NB4 (cell line): ENCODE data around the gene TMEM204.

Experiments used
- DNase-seq: peaks from one replicate; pipeline ENCODE4 v3.0.0; 2010; ENCODE audit warnings: low read depth
- H3K4me3 ChIP-seq: one replicate; pipeline ENCODE4 v1.5.1; 2011; ENCODE audit warnings: mild to moderate bottlenecking, low read depth, low read length, moderate library complexity
- MYC ChIP-seq: IDR thresholded peaks from 2 replicates; pipeline ENCODE4 v1.6.1; 2011; ENCODE audit warnings: low read depth, low read length
- POLR2A ChIP-seq: IDR thresholded peaks from 2 replicates; pipeline ENCODE4 v1.6.1; 2011; ENCODE audit warnings: mild to moderate bottlenecking; ENCODE audit not compliant: insufficient read length; ENCODE audit errors: extremely low read depth
- TF ChIP-seq, protein P1 (sequence below): IDR thresholded peaks from one replicate; pipeline ENCODE4 v1.5.1; 2012; ENCODE audit warnings: low read depth, low read length
- TF ChIP-seq, protein P2 (sequence below): IDR thresholded peaks from 2 replicates; pipeline ENCODE4 v1.6.1; 2011; ENCODE audit warnings: low read depth, low read length

The TMEM204 gene

DNA sequence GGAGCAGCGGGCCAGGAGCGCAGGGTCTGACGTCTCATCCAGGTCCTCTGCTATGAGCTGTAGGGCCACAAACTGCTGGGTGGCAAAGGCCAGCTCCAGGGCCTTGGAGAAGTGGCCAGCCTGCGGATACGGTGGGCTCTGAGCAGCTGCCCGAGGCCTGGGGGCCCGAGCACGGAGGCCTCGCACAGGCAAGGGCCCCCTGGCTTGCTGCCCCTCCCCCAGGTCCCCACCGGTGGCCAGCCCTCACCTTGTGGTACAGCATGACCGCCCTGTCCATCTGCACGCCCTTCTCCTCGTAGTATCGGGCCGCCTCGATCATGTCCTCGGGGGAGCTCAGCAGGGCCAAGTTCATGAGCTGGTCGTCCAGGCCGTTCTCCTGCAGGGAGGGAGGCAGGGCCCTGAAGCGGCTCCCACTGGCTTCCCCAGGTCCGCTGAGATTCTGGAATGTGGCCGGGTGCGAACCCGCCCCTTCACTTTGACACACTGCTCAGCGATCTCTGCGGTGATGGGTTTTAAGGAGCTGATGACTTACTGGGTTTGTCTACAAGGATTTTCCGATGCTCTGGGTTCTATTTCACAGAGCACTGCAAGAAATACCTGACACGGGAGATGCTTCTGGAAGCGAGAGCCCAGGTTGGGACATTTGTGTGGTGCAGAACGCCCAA lies 9.8 kb upstream of the TMEM204 start:
- TF ChIP-seq, protein P1, sequence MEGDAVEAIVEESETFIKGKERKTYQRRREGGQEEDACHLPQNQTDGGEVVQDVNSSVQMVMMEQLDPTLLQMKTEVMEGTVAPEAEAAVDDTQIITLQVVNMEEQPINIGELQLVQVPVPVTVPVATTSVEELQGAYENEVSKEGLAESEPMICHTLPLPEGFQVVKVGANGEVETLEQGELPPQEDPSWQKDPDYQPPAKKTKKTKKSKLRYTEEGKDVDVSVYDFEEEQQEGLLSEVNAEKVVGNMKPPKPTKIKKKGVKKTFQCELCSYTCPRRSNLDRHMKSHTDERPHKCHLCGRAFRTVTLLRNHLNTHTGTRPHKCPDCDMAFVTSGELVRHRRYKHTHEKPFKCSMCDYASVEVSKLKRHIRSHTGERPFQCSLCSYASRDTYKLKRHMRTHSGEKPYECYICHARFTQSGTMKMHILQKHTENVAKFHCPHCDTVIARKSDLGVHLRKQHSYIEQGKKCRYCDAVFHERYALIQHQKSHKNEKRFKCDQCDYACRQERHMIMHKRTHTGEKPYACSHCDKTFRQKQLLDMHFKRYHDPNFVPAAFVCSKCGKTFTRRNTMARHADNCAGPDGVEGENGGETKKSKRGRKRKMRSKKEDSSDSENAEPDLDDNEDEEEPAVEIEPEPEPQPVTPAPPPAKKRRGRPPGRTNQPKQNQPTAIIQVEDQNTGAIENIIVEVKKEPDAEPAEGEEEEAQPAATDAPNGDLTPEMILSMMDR, result no peak
- TF ChIP-seq, protein P2, sequence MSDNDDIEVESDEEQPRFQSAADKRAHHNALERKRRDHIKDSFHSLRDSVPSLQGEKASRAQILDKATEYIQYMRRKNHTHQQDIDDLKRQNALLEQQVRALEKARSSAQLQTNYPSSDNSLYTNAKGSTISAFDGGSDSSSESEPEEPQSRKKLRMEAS, result no peak
- TF ChIP-seq POLR2A (no peak), MYC (no peak)
- H3K4me3 ChIP-seq, result no peak overlapping the region
- DNase-seq, result no peak

DNA sequence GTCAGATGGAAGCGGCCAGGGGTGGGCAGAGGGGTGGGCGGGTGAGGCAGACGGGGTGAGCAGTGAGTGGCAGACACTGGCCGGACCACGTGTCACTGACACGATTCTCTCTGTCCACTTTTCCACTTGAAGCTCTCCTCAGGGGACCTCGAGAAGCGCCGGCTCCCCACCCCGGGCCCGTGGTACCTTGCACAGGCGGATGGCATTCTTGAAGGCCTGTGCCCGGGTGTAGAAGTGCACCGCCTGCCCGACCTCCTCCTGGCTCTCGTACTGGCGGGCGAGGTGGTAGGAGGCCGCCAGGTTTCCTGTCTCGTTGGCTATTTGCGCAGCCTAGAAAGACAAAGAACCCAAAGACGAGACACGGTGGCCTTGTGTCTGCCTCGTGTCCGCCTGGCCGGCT lies 9.1 kb upstream of the TMEM204 start:
- TF ChIP-seq MYC (no peak), POLR2A (no peak)
- TF ChIP-seq, protein P1, result no peak
- TF ChIP-seq, protein P2, result no peak
- DNase-seq, result no peak

DNA sequence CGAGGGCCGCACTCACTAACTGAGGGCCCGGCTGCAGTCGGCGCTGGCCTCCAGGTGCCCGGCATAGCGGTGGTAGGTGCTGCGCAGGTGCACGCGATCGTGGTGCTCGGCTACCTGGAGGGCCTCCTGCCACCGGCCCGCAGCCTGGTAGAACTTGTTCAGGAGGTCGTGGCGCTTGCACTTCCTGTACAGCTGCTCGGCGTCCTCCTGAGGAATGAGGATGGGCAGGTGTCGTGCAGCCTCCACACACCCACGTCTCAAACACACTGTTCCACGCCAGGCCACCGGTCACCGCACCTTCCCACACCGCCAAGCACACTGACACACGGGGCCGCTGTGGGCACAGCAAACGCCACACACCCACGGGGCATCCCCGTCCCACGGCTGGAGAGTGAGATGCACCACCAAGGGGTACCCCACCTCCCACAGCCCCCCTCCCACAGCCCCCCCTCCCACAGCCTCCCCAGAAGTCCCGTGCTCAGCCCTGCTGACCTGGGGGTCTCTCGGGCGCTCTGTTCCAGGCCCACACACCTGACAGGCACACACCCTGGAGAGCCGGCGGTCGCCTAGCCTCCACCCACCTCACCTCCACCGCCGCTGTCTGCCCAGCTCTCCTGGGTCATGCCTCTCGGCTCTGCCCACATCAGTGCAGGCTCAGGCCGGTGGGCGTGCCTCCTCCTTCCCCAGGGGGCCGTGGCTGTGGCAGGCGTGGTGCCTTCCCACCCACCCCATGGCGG lies 7.4 kb upstream of the TMEM204 start:
- no peak for TF ChIP-seq MYC
- TF ChIP-seq, protein P1, result no peak
- H3K4me3 ChIP-seq, result no peak overlapping the region
- DNase-seq, result no peak

More for the DNA sequence above, 9.1 kb upstream of the TMEM204 start:
- no peak overlapping the region for H3K4me3 ChIP-seq

DNA sequence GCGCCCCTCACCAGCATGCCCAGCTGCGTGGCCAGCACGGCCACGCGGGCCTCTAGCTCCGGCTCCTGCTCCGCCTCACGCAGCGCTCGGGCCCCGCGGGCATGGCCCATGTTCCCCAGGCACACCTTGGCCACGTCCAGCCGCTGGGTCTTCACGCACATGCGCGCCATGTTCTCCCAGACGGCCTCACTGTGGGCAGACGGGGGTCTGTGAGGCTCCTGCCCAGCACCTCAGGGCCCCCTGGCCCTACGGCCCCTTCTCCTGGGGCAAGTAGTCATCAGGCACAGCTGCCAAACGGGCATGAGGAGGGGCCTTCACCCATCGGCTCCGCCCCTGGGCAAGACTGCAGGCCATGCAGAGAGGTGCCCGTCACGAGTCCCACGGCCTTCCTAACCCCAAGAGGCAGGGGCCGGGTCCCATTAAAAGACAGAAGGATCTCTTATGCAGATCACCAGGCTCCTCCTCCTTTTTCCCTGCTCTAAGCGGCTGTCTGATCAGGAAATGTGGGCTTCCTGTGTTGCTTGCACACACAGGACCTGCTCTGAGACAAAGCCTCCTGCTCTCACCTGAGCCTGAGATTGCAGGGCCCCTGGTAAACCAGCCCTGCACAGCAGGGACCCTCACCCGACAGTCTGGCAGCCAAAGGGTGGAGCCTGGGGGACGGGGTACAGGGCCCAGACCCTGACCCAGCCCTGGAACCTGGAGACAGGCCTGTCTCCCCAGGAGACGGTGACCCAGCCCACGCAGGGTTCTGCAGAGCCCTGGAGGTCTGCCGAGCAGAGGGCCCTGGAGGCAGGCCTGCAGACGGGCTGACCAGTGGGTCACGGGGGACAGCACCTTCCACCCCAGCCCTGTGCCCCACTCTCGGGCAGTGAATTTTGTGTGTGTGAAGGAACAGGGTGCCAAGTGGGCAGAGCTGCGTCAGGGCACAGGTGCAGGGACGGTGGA lies 6.6 kb upstream of the TMEM204 start:
- TF ChIP-seq, protein P2, result no peak
- TF ChIP-seq, protein P1, result no peak
- TF ChIP-seq POLR2A, result no peak
- no peak for TF ChIP-seq MYC
- H3K4me3 ChIP-seq, result no peak overlapping the region
- no peak for DNase-seq

DNA sequence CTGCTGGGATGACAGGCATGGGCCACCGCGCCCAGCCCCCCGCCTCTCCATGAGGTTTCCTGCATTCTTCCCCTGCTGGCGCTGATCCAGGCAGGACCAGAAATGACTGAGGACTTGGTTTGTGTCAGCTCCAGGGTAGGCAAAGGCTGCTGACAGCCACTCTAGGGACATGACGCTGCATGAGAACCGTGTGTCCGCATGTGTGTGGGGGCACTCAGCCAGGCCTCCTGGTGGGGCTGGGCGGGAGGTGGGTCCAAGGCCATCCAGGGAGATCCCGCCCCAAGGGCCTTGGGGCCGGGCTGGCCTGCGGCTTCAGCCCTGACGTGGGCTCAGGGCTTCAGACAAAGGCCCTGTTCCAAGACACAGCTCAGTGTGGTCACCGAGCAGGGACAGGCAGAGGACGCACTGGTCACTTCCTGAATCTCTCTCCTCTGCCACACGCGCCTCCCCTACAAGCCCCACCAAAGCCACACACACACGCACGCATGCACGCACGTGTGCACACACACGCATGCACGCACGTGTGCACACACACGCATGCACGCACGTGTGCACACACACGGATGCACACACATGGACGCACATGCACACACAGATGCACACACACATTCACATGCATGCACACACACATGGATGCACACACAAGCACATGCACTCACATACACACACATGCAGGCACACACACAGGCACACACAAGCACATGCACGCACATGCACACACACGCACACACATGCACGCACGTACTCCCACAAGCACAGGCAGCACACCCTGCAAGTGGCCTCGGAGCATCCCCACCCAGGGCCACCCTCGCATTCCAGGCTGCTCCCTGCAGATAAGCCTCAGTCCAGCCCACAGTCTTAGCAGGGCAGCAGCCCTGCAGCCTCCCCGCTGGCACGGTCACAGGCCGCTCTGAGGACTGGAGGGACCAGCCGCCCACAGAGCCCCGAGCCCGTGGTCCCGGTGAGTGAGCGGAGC lies 5.3 kb upstream of the TMEM204 start:
- TF ChIP-seq MYC, result no peak
- TF ChIP-seq, protein P2, result no peak
- no peak for TF ChIP-seq POLR2A
- TF ChIP-seq, protein P1, result no peak
- no peak overlapping the region for H3K4me3 ChIP-seq
- DNase-seq, result no peak
